Stimulated activated CD4-positive, alpha-beta T cell treated with anti-CD3 and anti-CD28 coated beads, TNF-alpha, amount 100 ng/mL, for 48 hours (primary cell): Measurements from ENCODE around the gene STYK1.
A peak's percentile ranks its signal among the peaks of the same experiment; 100 is the strongest.

Source experiments
- DNase-seq, 3 donors: peaks; one replicate each; pipeline ENCODE4 v3.0.0-alpha.2; 2020; ENCODE audit warnings: low read depth in 3 of 3

Gene STYK1

GRCh38 chr12:10673659-10674384 lies at the start of gene STYK1:
Gene STYK1, minus strand, starts transcription at chr12:10674052. Its CDS starts 39,434 bp downstream, at chr12:10634618.
- peak; percentile 36 to 66 (median 36) for DNase-seq

GRCh38 chr12:10722905-10723746 lies 49.3 kb upstream of the STYK1 start, which contains the start of gene YBX3:
Gene YBX3, minus strand, starts transcription at chr12:10723323. Its CDS starts 212 bp downstream, at chr12:10723111.
- peak; percentile 12 to 28 (median 16) for DNase-seq

GRCh38 chr12:10722502-10722904 lies 48.7 kb upstream of the STYK1 start:
- DNase-seq, result peak; percentile 16 to 50 (median 24)

GRCh38 chr12:10721651-10722501 lies 48.0 kb upstream of the STYK1 start:
- DNase-seq, result peak; percentile 27 to 31 (median 28)

GRCh38 chr12:10720974-10721650 lies 47.3 kb upstream of the STYK1 start:
- no peak for DNase-seq

GRCh38 chr12:10719482-10719881 lies 45.6 kb upstream of the STYK1 start:
- no peak for DNase-seq

- DNase-seq, result no peak
Observed at GRCh38 chr12:10718279-10718821, 44.5 kb upstream of the STYK1 start.

GRCh38 chr12:10717410-10717809 lies 43.6 kb upstream of the STYK1 start:
- DNase-seq, result no peak

- no peak for DNase-seq
Observed at GRCh38 chr12:10716704-10717315, 43.0 kb upstream of the STYK1 start.

- DNase-seq, result no peak
Observed at GRCh38 chr12:10716277-10716676, 42.4 kb upstream of the STYK1 start.

- DNase-seq, result no peak
Observed at GRCh38 chr12:10715491-10715890, 41.6 kb upstream of the STYK1 start.

- no peak for DNase-seq
Observed at GRCh38 chr12:10709808-10710207, 36.0 kb upstream of the STYK1 start.

GRCh38 chr12:10708862-10709261 lies 35.0 kb upstream of the STYK1 start:
- DNase-seq, result no peak

GRCh38 chr12:10705655-10706054 lies 31.8 kb upstream of the STYK1 start:
- no peak for DNase-seq

GRCh38 chr12:10701843-10702242 lies 28.0 kb upstream of the STYK1 start:
- DNase-seq, result no peak

GRCh38 chr12:10701131-10701681 lies 27.4 kb upstream of the STYK1 start:
- peak in 2 of 3 donors; percentile 13 to 32 for DNase-seq

GRCh38 chr12:10700581-10700980 lies 26.7 kb upstream of the STYK1 start:
- no peak for DNase-seq

- no peak for DNase-seq
Observed at GRCh38 chr12:10697862-10698261, 24.0 kb upstream of the STYK1 start.

GRCh38 chr12:10697156-10697555 lies 23.3 kb upstream of the STYK1 start:
- DNase-seq, result no peak

- no peak for DNase-seq
Observed at GRCh38 chr12:10690906-10691305, 17.1 kb upstream of the STYK1 start.
